HG03354 (cell line): ENCODE data around the gene PRDX3.
A peak's percentile ranks its signal among the peaks of the same experiment; 100 is the strongest.

Experiments
- ATAC-seq: cut with Tn5 transposase; IDR thresholded peaks from one replicate; pipeline ENCODE4 v1.9.1; 2021; ENCODE audit warnings: mild to moderate bottlenecking; ENCODE audit not compliant: unreplicated experiment, poor library complexity, severe bottlenecking

Gene PRDX3

GRCh38 chr10:119132521-119133345 is 45.9 kb downstream of the PRDX3 start:
- no peak for ATAC-seq

- ATAC-seq = peak; percentile 81
Measured at GRCh38 chr10:119131512-119132240, 46.9 kb downstream of the PRDX3 start.

GRCh38 chr10:119129721-119130120 is 48.9 kb downstream of the PRDX3 start:
- ATAC-seq = no peak

GRCh38 chr10:119125942-119126341 is 52.7 kb downstream of the PRDX3 start:
- ATAC-seq = no peak

GRCh38 chr10:119120875-119121274 is 57.7 kb downstream of the PRDX3 start:
- no peak for ATAC-seq

GRCh38 chr10:119120413-119120867 is 58.2 kb downstream of the PRDX3 start:
- ATAC-seq = peak; percentile 93

- no peak for ATAC-seq
Measured at GRCh38 chr10:119119400-119119799, 59.2 kb downstream of the PRDX3 start.

- ATAC-seq = no peak
Measured at GRCh38 chr10:119118231-119118630, 60.4 kb downstream of the PRDX3 start.
